HG02852 (cell line): ENCODE measurements around the gene TTLL3.
"Not testable (repeated sequence)": the region's sequence is repeated elsewhere in the genome, so short reads cannot be mapped to it uniquely, and the experiment has no call there.

Source experiments
- ATAC-seq: cut with Tn5 transposase; IDR thresholded peaks from one replicate; pipeline ENCODE4 v1.9.1; 2021; ENCODE audit warnings: mild to moderate bottlenecking, moderate library complexity; ENCODE audit not compliant: unreplicated experiment

The TTLL3 gene, protein sequence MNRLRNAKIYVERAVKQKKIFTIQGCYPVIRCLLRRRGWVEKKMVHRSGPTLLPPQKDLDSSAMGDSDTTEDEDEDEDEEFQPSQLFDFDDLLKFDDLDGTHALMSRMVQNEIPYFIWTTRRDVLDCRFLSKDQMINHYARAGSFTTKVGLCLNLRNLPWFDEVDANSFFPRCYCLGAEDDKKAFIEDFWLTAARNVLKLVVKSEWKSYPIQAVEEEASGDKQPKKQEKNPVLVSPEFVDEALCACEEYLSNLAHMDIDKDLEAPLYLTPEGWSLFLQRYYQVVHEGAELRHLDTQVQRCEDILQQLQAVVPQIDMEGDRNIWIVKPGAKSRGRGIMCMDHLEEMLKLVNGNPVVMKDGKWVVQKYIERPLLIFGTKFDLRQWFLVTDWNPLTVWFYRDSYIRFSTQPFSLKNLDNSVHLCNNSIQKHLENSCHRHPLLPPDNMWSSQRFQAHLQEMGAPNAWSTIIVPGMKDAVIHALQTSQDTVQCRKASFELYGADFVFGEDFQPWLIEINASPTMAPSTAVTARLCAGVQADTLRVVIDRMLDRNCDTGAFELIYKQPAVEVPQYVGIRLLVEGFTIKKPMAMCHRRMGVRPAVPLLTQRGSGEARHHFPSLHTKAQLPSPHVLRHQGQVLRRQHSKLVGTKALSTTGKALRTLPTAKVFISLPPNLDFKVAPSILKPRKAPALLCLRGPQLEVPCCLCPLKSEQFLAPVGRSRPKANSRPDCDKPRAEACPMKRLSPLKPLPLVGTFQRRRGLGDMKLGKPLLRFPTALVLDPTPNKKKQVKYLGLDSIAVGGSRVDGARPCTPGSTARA

DNA sequence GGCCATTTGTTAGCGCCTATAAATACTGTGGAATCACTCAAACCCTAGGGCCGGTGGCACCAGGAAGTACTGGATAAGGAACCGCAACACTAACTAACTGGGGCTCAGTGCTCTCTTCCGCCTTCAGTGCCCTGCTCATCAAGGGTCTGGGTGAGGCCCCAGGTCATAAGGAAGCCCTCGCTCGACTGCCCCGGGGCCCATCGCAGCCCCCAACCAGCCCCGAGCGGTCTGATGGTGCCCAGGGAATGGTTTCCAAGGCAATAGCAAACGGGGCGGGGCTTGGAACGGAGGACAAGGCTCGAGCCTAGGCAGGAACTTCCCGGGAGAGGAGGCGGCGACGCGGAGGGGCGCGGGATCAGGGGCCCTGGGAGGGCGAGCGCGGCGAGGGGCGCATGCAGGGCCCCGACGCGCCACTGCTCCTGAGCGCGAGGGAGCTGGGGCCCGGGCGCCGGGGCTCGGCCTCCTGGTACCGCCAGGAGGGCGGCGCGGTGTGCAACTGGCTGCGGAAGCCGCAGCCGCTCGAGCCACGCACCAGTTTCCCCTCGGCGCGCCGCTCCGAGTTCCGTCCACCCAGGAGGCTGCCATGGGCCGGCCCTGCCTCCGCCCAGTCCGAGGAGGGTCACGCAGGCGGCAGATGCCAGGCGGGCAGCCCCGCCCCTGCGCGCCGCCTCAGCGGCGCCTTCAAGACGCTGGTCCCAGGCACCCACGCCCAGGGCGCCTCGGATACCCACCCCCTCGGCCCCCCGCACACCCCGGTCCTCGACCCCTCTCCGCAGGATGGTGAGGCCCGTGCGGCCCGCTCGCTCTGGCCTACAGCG is at the start of gene TTLL3:
Gene TTLL3, plus strand, starts transcription at position 648 of the 818 bp plus-strand sequence. CDS start 400 bp downstream, outside the sequence.
- peak; percentile 43 for ATAC-seq

DNA sequence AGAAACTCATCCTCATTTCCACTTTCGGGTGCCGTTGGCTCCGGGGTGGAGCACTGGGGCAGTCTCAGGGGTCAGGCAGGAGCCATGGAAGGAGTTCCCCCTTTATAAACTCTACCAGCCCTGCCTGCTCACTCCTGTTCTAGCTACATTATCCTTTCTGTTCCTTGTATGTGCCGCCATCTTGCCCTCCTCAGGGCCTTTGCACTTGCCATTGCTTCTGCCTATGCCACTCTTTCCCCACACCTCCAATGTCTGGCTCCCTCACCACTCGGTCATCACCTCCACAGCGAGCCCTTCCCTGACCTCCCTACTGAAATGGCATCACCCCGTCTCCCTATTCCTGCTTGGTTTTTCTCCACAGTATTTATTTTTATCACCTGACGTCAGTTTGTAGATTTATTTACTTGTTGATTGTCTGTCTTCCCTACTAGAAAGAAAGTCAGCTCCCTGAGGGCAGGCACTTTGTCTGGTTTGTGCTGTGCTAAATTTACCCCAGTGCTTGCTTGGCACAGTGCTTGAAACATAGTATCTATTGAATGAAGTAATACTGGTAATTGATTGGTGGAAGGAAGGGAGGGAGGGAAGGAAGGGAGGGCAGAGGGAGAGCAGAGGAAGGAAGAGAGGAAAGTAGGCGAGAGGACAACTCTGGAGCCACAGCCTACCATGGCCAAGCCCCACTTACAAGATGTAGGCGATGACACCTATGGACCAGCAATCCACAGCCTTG is 49.1 kb upstream of the TTLL3 start:
- no peak for ATAC-seq

DNA sequence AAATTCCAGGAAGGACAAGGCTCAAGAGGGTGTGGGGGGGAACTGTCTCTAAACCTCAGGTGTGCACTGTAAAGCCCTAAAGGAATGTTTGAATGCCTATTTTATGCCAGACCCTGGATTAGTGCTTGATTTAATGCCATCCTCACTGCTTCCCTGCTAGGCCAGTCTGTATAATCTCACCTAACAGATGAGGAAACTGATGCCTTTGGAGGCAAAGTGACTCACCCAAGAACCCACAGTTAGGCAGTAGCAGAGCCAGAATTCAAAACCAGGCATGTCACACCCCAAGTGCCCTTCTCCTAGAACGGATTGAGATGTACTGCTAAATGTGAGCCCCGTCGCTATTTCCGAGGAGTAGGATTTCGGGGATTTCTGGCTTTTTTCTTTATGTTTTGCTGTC is 48.1 kb upstream of the TTLL3 start:
- no peak for ATAC-seq

GRCh38 chr3:9762871-9763270 is 47.2 kb upstream of the TTLL3 start:
- no peak for ATAC-seq

- no peak for ATAC-seq
These were observed 44.2 kb upstream of the TTLL3 start for GRCh38 chr3:9765865-9766264.

DNA sequence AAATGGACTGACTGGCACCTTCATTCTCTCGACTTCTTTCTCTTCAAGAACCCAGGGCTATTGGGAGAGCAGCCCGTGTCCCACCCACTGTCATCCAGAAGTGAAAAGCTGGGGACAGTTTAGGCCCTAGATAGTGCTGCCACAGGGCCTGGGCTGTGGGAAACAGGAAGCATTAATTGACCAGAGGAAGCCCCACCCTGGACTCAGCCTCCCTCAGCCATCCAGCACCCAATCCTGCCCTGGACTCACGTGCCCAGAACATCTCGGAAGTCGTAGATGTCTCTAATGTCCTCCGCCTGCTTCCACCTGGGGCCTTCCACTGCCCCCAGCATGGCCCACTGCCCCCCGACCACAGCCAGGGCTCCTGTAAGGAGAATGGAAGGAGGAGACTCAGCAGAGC is 42.6 kb upstream of the TTLL3 start:
- ATAC-seq: no peak

DNA sequence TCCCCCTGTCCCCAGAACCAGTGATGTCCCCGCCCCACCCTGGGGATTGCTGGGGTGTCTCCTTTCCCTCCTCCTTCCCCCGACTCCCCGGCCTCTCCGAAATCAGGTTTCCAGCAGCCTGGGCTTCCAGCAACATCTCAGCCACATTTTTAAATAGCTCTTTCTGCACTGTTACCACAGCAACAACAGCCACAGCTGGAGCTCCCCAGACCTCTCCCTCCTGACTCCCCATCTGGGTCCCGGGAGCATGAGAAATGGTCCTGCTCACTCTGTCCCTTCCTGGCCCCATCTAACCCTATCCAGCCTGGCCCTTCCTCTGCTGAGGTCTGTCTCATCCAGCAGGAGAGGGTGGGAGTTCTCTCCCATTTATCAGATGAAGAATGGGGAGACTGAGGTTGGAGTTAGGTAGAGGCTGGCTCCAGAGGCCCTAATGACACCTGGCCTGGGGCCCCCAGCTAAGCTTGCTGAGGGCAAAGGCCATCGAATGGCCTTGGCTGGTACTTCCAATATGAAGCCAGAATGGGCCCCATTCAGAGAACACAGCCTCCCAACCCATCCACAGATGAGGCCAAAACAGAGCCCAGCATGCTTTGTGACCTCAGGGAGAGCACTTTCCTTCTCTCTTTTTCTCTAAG is 41.8 kb upstream of the TTLL3 start:
- ATAC-seq: no peak

GRCh38 chr3:9769012-9769411 is 41.0 kb upstream of the TTLL3 start:
- no peak for ATAC-seq

DNA sequence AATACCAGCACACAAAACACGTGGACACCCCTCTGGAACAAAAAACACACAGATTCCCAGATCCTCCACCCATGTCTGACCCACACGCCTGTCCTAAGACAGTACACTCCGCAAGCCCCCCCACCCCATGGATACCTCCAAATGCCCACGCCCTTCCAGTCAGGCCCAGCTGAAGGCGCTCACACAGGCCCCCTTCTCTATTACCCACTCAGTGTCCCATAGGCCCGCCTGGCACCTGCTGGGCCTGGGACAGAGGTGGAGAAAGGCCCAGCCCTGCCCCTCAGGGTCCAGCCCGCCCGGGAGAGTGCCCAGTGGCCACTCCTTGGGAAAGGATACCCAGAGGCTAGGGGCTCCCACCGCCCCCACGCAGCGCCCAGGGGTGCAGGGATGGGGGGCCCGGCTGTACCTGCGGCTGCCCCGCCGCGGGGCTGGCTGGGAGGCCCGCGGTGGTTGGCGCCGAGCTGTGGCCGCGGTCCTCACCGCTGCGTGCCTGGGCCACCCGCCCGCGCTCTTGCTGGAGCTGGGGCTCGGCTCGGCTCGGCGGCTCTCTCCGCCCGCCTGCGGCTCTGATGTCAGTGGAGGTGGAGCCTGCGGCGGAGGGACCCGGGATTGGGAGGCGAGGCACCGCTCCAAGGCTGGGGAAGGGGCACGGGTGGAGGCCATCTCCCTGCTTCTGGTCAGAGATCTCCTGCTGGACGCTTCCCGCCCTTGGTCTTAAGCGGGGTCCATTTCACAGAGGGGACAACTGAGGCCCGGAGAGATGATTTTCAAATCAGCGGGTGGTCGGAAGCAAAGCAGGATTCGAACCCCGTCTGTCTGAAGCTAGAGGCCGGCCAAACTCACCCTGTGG is 40.4 kb upstream of the TTLL3 start, which contains the start of gene CAMK1:
Gene CAMK1, minus strand, starts transcription at position 522 of the 850 bp plus-strand sequence. CDS start 2,198 bp downstream, outside the sequence.
- peak; percentile 83 for ATAC-seq

DNA sequence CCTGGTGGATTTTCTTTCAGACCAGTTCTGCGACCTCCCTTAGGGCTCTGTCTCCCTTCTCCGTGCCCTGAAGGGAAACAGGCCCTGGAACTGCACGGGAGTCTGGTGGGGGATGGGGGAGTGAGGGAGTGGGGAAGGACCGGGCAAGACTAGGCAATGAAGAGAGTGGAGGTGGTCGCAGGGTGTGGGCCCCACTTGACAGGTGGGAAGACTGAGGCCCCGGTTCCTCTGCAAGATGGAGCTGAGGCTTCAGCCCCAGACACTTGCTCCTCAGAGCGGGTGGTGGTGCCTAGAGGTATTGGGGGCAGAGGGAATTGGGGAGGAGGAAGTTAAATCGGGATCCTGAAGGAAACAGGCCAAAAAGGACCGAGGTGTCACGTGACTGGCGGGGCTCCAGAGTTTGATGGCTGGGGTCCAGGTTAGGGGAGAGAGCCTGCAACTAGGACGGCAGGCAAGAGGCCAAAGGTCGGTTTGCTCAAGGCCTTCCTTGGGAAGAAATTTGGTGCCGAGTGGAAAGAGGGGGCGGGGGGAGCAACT is 39.7 kb upstream of the TTLL3 start:
- ATAC-seq: no peak

DNA sequence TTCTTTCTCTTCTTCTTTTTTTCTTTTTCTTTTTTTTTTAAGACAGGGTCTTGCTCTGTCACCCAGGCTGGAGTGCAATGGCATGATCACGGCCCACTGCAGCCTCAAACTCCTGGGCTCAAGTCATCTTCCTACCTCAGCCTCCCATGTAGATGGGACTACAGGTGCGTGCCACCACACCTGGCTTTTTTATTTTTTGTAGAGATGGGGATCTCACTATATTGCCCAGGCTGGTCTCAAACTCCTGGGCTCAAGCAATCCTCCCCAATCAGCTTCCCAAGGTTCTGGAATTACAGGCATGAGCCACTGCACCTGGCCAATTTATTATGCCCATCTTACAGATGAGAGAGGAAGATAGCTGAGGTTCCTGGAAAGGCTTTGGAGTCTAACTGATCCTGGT is 39.1 kb upstream of the TTLL3 start:
- not testable (repeated sequence) for ATAC-seq

DNA sequence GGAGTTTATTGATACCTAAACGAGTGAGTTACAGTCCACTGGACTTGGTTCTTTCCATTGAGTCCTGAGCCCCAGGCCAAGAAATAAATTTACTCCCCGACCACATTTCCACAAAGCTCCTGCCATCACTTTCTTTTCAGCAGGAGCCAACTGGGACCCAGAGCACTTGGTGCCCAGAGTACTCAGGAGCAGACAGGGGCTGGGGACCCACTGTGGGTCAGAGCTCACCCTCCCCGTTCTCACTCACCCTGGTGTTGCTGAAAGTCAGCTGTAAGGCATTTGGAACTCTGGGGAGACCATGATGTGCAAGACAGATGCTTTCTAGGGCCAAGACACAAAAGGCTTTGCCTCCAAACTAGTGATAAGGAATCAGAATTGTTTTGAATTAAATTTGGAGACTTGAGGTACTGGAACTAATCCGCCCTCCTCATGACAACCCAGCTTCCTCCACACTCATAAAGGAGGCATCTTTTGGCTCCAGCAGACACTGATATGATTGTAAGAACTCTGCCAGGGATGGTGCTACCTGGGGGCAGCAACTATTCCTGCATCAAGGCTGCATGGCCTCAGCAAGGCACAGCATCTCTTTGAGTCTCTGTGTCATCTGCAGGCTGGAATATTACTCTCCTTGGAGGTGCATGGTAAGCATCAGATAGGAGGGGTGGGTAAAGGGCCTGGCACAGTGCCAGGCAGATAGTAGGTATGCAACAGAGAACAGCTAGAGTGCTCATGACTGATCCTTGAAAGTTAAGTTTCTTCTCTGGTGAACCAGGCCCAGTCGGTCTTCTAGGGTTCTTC is 33.0 kb upstream of the TTLL3 start:
- ATAC-seq: no peak

- no peak for ATAC-seq
These were observed 32.4 kb upstream of the TTLL3 start for GRCh38 chr3:9777694-9778021.

GRCh38 chr3:9778143-9779074 is 31.7 kb upstream of the TTLL3 start:
- no peak for ATAC-seq

DNA sequence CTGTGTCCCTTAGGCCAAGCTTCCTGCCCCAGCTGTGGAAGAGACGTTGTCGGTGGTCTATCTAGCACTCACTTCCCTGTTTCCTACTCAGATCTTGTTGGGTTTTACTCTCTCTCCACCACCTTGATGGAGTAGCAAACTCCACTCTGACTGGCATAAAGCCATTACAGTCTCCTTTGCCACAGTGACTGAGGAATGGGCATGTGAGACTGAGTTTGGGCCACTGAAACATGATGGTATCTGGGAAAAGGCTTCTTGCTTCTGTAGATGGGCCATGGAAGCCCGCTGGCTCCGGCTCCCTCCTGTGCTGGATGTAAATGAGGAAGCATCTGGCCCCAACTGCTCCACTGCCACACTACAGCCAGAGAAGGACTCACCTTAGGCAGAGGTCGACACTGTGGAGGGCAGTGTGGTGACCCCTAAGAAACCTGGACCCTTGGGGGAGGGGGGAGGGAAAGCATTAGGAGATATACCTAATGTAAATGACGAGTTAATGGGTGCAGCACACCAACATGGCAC is 30.9 kb upstream of the TTLL3 start:
- no peak for ATAC-seq

DNA sequence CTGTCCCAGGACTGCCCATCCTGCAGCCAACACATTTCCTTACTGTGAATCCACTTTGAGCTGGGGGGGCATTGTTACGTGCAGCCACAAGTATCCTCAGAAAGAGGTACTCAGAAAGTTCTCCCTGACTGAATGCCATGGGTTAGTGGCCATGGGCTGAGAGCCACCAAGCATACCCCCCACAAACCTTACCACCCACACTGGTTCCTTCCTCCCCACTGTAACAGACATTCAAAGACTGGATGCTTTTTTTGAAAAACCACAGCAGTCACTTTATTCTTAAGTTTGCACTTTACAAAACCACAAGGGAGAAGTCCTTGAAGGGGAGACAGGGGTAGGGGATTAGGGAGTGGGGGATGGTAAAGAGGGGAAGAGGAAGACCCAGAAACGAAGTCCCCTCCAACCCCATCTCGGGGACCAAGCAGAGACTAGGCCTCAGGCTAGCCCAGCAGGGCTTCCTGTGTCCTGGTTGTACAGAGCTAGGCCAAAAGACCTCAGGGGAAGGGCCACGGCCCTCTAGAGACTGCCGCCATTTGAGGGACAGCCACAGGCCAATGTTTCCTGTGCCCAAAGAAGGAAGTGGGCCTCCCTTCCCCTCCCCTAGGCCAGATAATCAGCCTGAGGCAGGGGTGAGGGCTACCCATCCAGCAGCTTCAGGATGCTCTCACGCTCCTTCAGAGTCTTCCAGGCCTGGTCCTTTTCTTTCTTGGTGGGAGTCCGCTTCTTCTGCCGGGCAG is 30.2 kb upstream of the TTLL3 start:
- ATAC-seq: peak; percentile 62
